ENCODE results near the gene CTDSPL. TPM values are rescaled to one million over a fixed set of nuclear protein-coding genes. Genes with fewer than 3 reads are reported as not detected.
A peak's percentile ranks its signal among the peaks of the same experiment; 100 is the strongest.

The CTDSPL gene
- total and polyA plus RNA-seq, 2 of the 8 experiments (the other 6 are each of a cell fraction or from before 2014, with no cell fraction given) = 20.3 to 42.2 TPM

GRCh38 chr3:37985637-37986320 is 124.1 kb downstream of the CTDSPL start:
- Histone ChIP-seq H3K18ac (ENCODE audit: extremely low read depth, low read length) (no peak overlapping the region), H3K23ac (ENCODE audit: insufficient read length) (no peak overlapping the region), H3K9ac (replicated peaks in 1 of 4; ENCODE audit: extremely low read depth in 1 of 4, low read depth in 3 of 4, low read length in 3 of 4) (no peak overlapping the region), H3K27me3 (replicated peaks in 1 of 4; ENCODE audit: control insufficient read depth in 3 of 4, extremely low read depth in 1 of 4, insufficient read depth in 3 of 4, low read length in 3 of 4) (0 out of 7 replicates have a peak, but pooled peaks cover 0 to 2% (median 0%) of the 10 kb centered on the region in 4 experiments), H2AFZ (ENCODE audit: low read length) (no peak overlapping the region), H3K56ac (replicated peaks; ENCODE audit: insufficient read length, low read depth, low read length) (no peak overlapping the region), H2AK5ac (ENCODE audit: low read depth, low read length) (no peak overlapping the region), H4K5ac (ENCODE audit: insufficient read length, low read depth, low read length) (no peak overlapping the region), H2BK5ac (ENCODE audit: low read depth, low read length) (no peak overlapping the region), H2BK120ac (replicated peaks; ENCODE audit: low read depth, low read length) (no peak overlapping the region), H3K14ac (ENCODE audit: insufficient read length) (no peak overlapping the region), H3K4me2 (ENCODE audit: insufficient read depth in 1 of 2, low read depth in 2 of 2, low read length in 2 of 2) (no peak overlapping the region), H3K36me3 (ENCODE audit: control insufficient read depth in 2 of 4, insufficient read depth in 4 of 4, low read length in 3 of 4) (no peaks in the 10 kb centered on the region), H3K9me3 (ENCODE audit: insufficient read depth in 2 of 2, low read depth in 1 of 2, low read length in 1 of 2) (no peaks in the 10 kb centered on the region), H3K79me1 (ENCODE audit: low read depth, low read length) (no peaks in the 10 kb centered on the region), H2BK20ac (ENCODE audit: low read length) (no peak overlapping the region), H4K8ac (ENCODE audit: extremely low read depth, insufficient read depth, low read length) (no peak overlapping the region), H2BK12ac (ENCODE audit: low read depth, low read length) (no peak overlapping the region; the same call in 1 of the 2 replicates), H3K4me3 (ENCODE audit: extremely low read depth in 1 of 4, insufficient read depth in 2 of 4, low read depth in 3 of 4, low read length in 4 of 4) (no peak overlapping the region), H2BK15ac (ENCODE audit: low read length) (no peak overlapping the region), H4K91ac (replicated peaks; ENCODE audit: insufficient read length, low read length) (no peak overlapping the region), H3K79me2 (ENCODE audit: control insufficient read depth in 1 of 2, insufficient read depth in 2 of 2, low read length in 2 of 2) (no peaks in the 10 kb centered on the region), H3K27ac (ENCODE audit: low read depth, low read length) (no peak overlapping the region), H3K23me2 (ENCODE audit: low read depth, low read length) (no peaks in the 10 kb centered on the region; the same call in 1 of the 2 replicates), H3K4me1 (replicated peaks in 1 of 4; ENCODE audit: control insufficient read depth in 3 of 4, insufficient read depth in 4 of 4, low read length in 3 of 4) (peaks cover 0 to 5% (median 4%) of the 10 kb centered on the region in 4 experiments; a peak in 5 of 7 replicates), H4K20me1 (replicated peaks in 1 of 2; ENCODE audit: control insufficient read depth in 1 of 2, insufficient read depth in 2 of 2, low read length in 2 of 2) (no peaks in the 10 kb centered on the region), H3K4ac (replicated peaks; ENCODE audit: insufficient read length, low read depth, low read length) (no peak overlapping the region)
- no peak for TF ChIP-seq BCL11A (IDR thresholded peaks at IDR 0.05; ENCODE audit: low read depth in 2 of 2, low read length in 2 of 2)
- TF ChIP-seq RNF2 (IDR thresholded peaks at IDR 0.05; ENCODE audit: borderline replicate concordance, low read depth, low read length, missing control alignments, poor library complexity, severe bottlenecking) = no peak
- no peak for TF ChIP-seq SIX5 (IDR thresholded peaks at IDR 0.05; ENCODE audit: low read depth, low read length)
- no peak for TF ChIP-seq GABPA (IDR thresholded peaks at IDR 0.05; ENCODE audit: borderline replicate concordance, insufficient read depth, low read length)
- TF ChIP-seq YY1 (IDR thresholded peaks at IDR 0.05; ENCODE audit: low read depth, low read length) = peak; percentile 25; the same call in 1 of the 2 replicates
- peak in 2 of 3 experiments; percentile 42 to 45; a peak in 2 of 4 replicates for TF ChIP-seq CTCF (IDR thresholded peaks at IDR 0.05; ENCODE audit: control extremely low read depth in 1 of 3, insufficient read depth in 1 of 3, low read depth in 1 of 3, low read length in 3 of 3)
- TF ChIP-seq GTF2F1 (IDR thresholded peaks at IDR 0.05; ENCODE audit: borderline replicate concordance, low read depth, low read length) = no peak
- TF ChIP-seq RAD21 (IDR thresholded peaks at IDR 0.05 in 1 of 2, conservative IDR thresholded peaks at IDR 0.05 in 1 of 2; ENCODE audit: low read depth in 2 of 2, low read length in 2 of 2) = peak; percentile 11 to 34; a peak in 2 of 4 replicates
- no peak for TF ChIP-seq POLR2A (IDR thresholded peaks at IDR 0.05; ENCODE audit: control extremely low read depth in 1 of 2, low read depth in 2 of 2, low read length in 2 of 2)
- no peak for FAIRE-seq
- 84% methylated on average over 8 of the region's 8 CpGs; no CpG with 5 or more reads in 1 of the 2 experiments for WGBS, 2 experiments (ENCODE audit: extremely low coverage in 1 of 2, insufficient coverage in 1 of 2, insufficient read length in 1 of 2, insufficient replicate concordance in 2 of 2, low coverage in 1 of 2, low lambda C conversion rate in 2 of 2, missing lambda C conversion rate in 1 of 2)
- no peak for DNase-seq (ENCODE audit: low read depth in 1 of 2, low spot score in 2 of 2)
- CTCF ChIA-PET (ENCODE audit: partially characterized antibody) = interaction anchor here (0.6 to 9.0 kb wide), 16 partner anchors 10 to 820 kb away, joined by 3 to 134 read pairs (median 4); no protein-coding TSS in a partner anchor
- POLR2A ChIA-PET (ENCODE audit: partially characterized antibody) = interaction anchor here (1.6 to 1.8 kb wide), 2 partner anchors 8 to 11 kb away, joined by 4 to 5 read pairs; no protein-coding TSS in a partner anchor
